ENCODE results near the gene OR13C8.

DNA sequence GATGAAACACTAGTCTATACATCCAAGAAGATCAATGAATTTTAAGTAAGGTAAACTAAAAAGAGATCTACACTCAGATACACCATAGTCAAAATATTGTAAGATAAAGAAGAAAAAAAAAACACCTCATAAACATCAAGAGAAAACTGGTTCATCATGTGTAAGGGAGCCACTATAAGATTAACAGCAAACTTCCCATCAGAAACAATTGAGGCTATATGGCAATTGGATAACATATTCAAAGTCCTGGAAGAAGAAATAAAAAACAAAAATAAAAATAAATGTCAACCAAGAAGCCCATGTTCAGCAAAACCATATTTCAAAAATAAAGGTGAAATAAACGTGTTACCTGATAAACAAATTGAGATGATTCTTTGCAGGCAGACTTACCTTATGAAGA is 3.6 kb downstream of the OR13C8 start:
- TF ChIP-seq, protein P1, sequence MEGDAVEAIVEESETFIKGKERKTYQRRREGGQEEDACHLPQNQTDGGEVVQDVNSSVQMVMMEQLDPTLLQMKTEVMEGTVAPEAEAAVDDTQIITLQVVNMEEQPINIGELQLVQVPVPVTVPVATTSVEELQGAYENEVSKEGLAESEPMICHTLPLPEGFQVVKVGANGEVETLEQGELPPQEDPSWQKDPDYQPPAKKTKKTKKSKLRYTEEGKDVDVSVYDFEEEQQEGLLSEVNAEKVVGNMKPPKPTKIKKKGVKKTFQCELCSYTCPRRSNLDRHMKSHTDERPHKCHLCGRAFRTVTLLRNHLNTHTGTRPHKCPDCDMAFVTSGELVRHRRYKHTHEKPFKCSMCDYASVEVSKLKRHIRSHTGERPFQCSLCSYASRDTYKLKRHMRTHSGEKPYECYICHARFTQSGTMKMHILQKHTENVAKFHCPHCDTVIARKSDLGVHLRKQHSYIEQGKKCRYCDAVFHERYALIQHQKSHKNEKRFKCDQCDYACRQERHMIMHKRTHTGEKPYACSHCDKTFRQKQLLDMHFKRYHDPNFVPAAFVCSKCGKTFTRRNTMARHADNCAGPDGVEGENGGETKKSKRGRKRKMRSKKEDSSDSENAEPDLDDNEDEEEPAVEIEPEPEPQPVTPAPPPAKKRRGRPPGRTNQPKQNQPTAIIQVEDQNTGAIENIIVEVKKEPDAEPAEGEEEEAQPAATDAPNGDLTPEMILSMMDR (optimal IDR thresholded peaks at IDR 0.05 in 1 of 3, IDR thresholded peaks at IDR 0.05 in 1 of 3, conservative IDR thresholded peaks at IDR 0.05 in 1 of 3; ENCODE audit: extremely low read depth in 1 of 3, insufficient read depth in 2 of 3, low read length in 3 of 3): no peak
- TF ChIP-seq EZH2 (IDR thresholded peaks at IDR 0.05; ENCODE audit: low read length): no peak
